Iris pigment epithelial cell (primary cell): ENCODE results near the gene DBT.
A peak's percentile ranks its signal among the peaks of the same experiment; 100 is the strongest.
"Not testable (repeated sequence)": the region's sequence is repeated elsewhere in the genome, so short reads cannot be mapped to it uniquely, and the experiment has no call there.

Experiments
- DNase-seq: peaks from one replicate; pipeline ENCODE4 v3.0.0-alpha.2; 2011; ENCODE audit warnings: low read depth

Gene DBT

GRCh38 chr1:100250807-100251206, 1.2 kb upstream of the DBT start:
- no peak for DNase-seq

GRCh38 chr1:100250264-100250663, 630 bp upstream of the DBT start:
- DNase-seq: peak; percentile 14

- DNase-seq: no peak
These were observed 488 bp downstream of the DBT start for GRCh38 chr1:100249155-100249536.

GRCh38 chr1:100246738-100247137, 2.9 kb downstream of the DBT start:
- DNase-seq: no peak

- no peak for DNase-seq
These were observed 9.0 kb downstream of the DBT start for GRCh38 chr1:100240631-100241030.

GRCh38 chr1:100239961-100240360, 9.7 kb downstream of the DBT start:
- no peak for DNase-seq

GRCh38 chr1:100237091-100237490, 12.5 kb downstream of the DBT start:
- no peak for DNase-seq

- no peak for DNase-seq
These were observed 15.2 kb downstream of the DBT start for GRCh38 chr1:100234432-100234831.

GRCh38 chr1:100233566-100233965, 16.1 kb downstream of the DBT start:
- not testable (repeated sequence) for DNase-seq

GRCh38 chr1:100232156-100232555, 17.5 kb downstream of the DBT start:
- no peak for DNase-seq

GRCh38 chr1:100231721-100232120, 17.9 kb downstream of the DBT start:
- DNase-seq: no peak

GRCh38 chr1:100230765-100231164, 18.9 kb downstream of the DBT start:
- no peak for DNase-seq

- no peak for DNase-seq
These were observed 19.8 kb downstream of the DBT start for GRCh38 chr1:100229681-100230443.

GRCh38 chr1:100222428-100222827, 27.2 kb downstream of the DBT start:
- no peak for DNase-seq

- DNase-seq: peak; percentile 33
These were observed 29.8 kb downstream of the DBT start for GRCh38 chr1:100219883-100220282.

GRCh38 chr1:100219457-100219856, 30.2 kb downstream of the DBT start:
- no peak for DNase-seq

- DNase-seq: no peak
These were observed 31.8 kb downstream of the DBT start for GRCh38 chr1:100217834-100218233.

- no peak for DNase-seq
These were observed 34.5 kb downstream of the DBT start for GRCh38 chr1:100215101-100215500.

- no peak for DNase-seq
These were observed 36.5 kb downstream of the DBT start for GRCh38 chr1:100213141-100213540.

GRCh38 chr1:100206301-100206700, 43.3 kb downstream of the DBT start:
- no peak for DNase-seq

GRCh38 chr1:100205593-100205992, 44.0 kb downstream of the DBT start:
- not testable (repeated sequence) for DNase-seq

- DNase-seq: not testable (repeated sequence)
These were observed 44.5 kb downstream of the DBT start for GRCh38 chr1:100205103-100205502.

GRCh38 chr1:100202703-100203102, 46.9 kb downstream of the DBT start:
- DNase-seq: not testable (repeated sequence)

- not testable (repeated sequence) for DNase-seq
These were observed 49.6 kb downstream of the DBT start for GRCh38 chr1:100200060-100200459.
